Measurements from ENCODE around the gene ZNF609. TPM values are rescaled to one million over a fixed set of nuclear protein-coding genes. Genes with fewer than 3 reads are reported as not detected.
A peak's percentile ranks its signal among the peaks of the same experiment; 100 is the strongest.

ZNF609 gene
- total and polyA plus RNA-seq, 2 of the 13 experiments (the other 11 are each of a cell fraction or from before 2014, with no cell fraction given) = 8.9 to 9.9 TPM

- TF ChIP-seq, protein P1, sequence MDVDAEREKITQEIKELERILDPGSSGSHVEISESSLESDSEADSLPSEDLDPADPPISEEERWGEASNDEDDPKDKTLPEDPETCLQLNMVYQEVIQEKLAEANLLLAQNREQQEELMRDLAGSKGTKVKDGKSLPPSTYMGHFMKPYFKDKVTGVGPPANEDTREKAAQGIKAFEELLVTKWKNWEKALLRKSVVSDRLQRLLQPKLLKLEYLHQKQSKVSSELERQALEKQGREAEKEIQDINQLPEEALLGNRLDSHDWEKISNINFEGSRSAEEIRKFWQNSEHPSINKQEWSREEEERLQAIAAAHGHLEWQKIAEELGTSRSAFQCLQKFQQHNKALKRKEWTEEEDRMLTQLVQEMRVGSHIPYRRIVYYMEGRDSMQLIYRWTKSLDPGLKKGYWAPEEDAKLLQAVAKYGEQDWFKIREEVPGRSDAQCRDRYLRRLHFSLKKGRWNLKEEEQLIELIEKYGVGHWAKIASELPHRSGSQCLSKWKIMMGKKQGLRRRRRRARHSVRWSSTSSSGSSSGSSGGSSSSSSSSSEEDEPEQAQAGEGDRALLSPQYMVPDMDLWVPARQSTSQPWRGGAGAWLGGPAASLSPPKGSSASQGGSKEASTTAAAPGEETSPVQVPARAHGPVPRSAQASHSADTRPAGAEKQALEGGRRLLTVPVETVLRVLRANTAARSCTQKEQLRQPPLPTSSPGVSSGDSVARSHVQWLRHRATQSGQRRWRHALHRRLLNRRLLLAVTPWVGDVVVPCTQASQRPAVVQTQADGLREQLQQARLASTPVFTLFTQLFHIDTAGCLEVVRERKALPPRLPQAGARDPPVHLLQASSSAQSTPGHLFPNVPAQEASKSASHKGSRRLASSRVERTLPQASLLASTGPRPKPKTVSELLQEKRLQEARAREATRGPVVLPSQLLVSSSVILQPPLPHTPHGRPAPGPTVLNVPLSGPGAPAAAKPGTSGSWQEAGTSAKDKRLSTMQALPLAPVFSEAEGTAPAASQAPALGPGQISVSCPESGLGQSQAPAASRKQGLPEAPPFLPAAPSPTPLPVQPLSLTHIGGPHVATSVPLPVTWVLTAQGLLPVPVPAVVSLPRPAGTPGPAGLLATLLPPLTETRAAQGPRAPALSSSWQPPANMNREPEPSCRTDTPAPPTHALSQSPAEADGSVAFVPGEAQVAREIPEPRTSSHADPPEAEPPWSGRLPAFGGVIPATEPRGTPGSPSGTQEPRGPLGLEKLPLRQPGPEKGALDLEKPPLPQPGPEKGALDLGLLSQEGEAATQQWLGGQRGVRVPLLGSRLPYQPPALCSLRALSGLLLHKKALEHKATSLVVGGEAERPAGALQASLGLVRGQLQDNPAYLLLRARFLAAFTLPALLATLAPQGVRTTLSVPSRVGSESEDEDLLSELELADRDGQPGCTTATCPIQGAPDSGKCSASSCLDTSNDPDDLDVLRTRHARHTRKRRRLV (CRISPR knock-in tag; IDR thresholded peaks at IDR 0.05) = no peak
- TF ChIP-seq ZNF530 (CRISPR knock-in tag; IDR thresholded peaks at IDR 0.05; ENCODE audit: low read depth) (no peak), REPIN1 (CRISPR knock-in tag; IDR thresholded peaks at IDR 0.05; ENCODE audit: borderline replicate concordance, low read depth) (peak; percentile 51; the same call in 1 of the 2 replicates), ZBTB38 (CRISPR knock-in tag; IDR thresholded peaks at IDR 0.05) (no peak), E2F2 (CRISPR knock-in tag; IDR thresholded peaks at IDR 0.05; ENCODE audit: borderline replicate concordance) (no peak), BRF2 (CRISPR knock-in tag; IDR thresholded peaks at IDR 0.05) (no peak), EHMT2 (IDR thresholded peaks at IDR 0.05; ENCODE audit: borderline replicate concordance, low read depth, low read length) (no peak), ZNF670 (CRISPR knock-in tag; IDR thresholded peaks at IDR 0.05; ENCODE audit: borderline replicate concordance) (0 out of 2 replicates have a peak, but pooled peaks have one; percentile 42), SOX5 (CRISPR knock-in tag; IDR thresholded peaks at IDR 0.05; ENCODE audit: borderline replicate concordance) (peak; percentile 57; the same call in 1 of the 2 replicates), HOXA9 (CRISPR knock-in tag; IDR thresholded peaks at IDR 0.05; ENCODE audit: borderline replicate concordance) (no peak), NFYC (CRISPR knock-in tag; IDR thresholded peaks at IDR 0.05) (no peak), CEBPB (IDR thresholded peaks at IDR 0.05; ENCODE audit: borderline replicate concordance, low read depth, low read length) (no peak), SP2 (CRISPR knock-in tag; IDR thresholded peaks at IDR 0.05) (no peak), FOXO4 (CRISPR knock-in tag; conservative IDR thresholded peaks at IDR 0.05) (no peak), RBFOX2 (IDR thresholded peaks at IDR 0.05; ENCODE audit: low read depth, low read length) (no peak), FOXP1 (IDR thresholded peaks at IDR 0.05) (no peak), FOXP1 (CRISPR knock-in tag; IDR thresholded peaks at IDR 0.05) (peak; percentile 40; the same call in 1 of the 2 replicates)
- TF ChIP-seq, protein P2, sequence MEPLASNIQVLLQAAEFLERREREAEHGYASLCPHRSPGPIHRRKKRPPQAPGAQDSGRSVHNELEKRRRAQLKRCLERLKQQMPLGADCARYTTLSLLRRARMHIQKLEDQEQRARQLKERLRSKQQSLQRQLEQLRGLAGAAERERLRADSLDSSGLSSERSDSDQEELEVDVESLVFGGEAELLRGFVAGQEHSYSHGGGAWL (CRISPR knock-in tag; IDR thresholded peaks at IDR 0.05) = no peak
- TF ChIP-seq, protein P3, sequence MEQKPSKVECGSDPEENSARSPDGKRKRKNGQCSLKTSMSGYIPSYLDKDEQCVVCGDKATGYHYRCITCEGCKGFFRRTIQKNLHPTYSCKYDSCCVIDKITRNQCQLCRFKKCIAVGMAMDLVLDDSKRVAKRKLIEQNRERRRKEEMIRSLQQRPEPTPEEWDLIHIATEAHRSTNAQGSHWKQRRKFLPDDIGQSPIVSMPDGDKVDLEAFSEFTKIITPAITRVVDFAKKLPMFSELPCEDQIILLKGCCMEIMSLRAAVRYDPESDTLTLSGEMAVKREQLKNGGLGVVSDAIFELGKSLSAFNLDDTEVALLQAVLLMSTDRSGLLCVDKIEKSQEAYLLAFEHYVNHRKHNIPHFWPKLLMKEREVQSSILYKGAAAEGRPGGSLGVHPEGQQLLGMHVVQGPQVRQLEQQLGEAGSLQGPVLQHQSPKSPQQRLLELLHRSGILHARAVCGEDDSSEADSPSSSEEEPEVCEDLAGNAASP (CRISPR knock-in tag; IDR thresholded peaks at IDR 0.05; ENCODE audit: borderline replicate concordance) = peak; percentile 79; the same call in 1 of the 2 replicates
These were observed 271.9 kb downstream of the ZNF609 start (continued) for GRCh38 chr15:64732156-64732860.
